ENCODE results near the gene FAM170B. TPM values are rescaled to one million over a fixed set of nuclear protein-coding genes. Genes with fewer than 3 reads are reported as not detected.

FAM170B gene
- total and polyA plus RNA-seq, 2 experiments from 2014 or later, result not detected

- Histone ChIP-seq H3K4me2 (no peak overlapping the region), H2AFZ (no peak overlapping the region), H3K79me2 (replicated peaks; ENCODE audit: insufficient read depth) (no peaks in the 10 kb centered on the region), H4K20me1 (replicated peaks; ENCODE audit: insufficient read depth) (no peaks in the 10 kb centered on the region), H3K27ac (ENCODE audit: low read depth) (no peak overlapping the region), H3K36me3 (ENCODE audit: insufficient read depth) (no peaks in the 10 kb centered on the region), H3K4me1 (ENCODE audit: insufficient read depth) (no peaks in the 10 kb centered on the region), H3K4me3 (no peak overlapping the region), H3K9me2 (ENCODE audit: insufficient read depth) (no peaks in the 10 kb centered on the region), H3K27me3 (ENCODE audit: insufficient read depth) (no peaks in the 10 kb centered on the region), H3F3A (replicated peaks; ENCODE audit: low read depth) (no peaks in the 10 kb centered on the region)
- peaks cover 4% of the 10 kb centered on the region; the same call in 2 of the 3 replicates for H3K4me1 Mint-ChIP-seq
- H3K36me3 Mint-ChIP-seq (ENCODE audit: low read depth), result peaks cover 8% of the 10 kb centered on the region
- no peak overlapping the region for H3K27ac Mint-ChIP-seq
- no peak overlapping the region for H3K4me3 Mint-ChIP-seq
- peaks cover 3% of the 10 kb centered on the region for H3K27me3 Mint-ChIP-seq (ENCODE audit: insufficient read depth, low read depth, poor library complexity)
- no peak for ATAC-seq
- H3K9me3 Mint-ChIP-seq, result peaks cover 15% of the 10 kb centered on the region; the same call in 2 of the 3 replicates
- no peak for TF ChIP-seq STAT1 (IDR thresholded peaks at IDR 0.05; ENCODE audit: unreplicated experiment)
- no peak for DNase-seq (ENCODE audit: low spot score)
Observed at GRCh38 chr10:49090696-49091380, 43.0 kb downstream of the FAM170B start.

- peaks cover 3% of the 10 kb centered on the region for H3K27me3 Mint-ChIP-seq (ENCODE audit: insufficient read depth, low read depth, poor library complexity)
- H3K9me3 Mint-ChIP-seq, result peaks cover 15% of the 10 kb centered on the region; the same call in 2 of the 3 replicates
- no peaks in the 10 kb centered on the region for H3K27me3 ChIP-seq (ENCODE audit: insufficient read depth)
- no peak overlapping the region for H3K4me3 Mint-ChIP-seq
- no peaks in the 10 kb centered on the region for H3F3A ChIP-seq (replicated peaks; ENCODE audit: low read depth)
- H3K36me3 Mint-ChIP-seq (ENCODE audit: low read depth), result peaks cover 8% of the 10 kb centered on the region
- H3K27ac ChIP-seq (ENCODE audit: low read depth), result no peak overlapping the region
- no peaks in the 10 kb centered on the region for H3K79me2 ChIP-seq (replicated peaks; ENCODE audit: insufficient read depth)
- no peaks in the 10 kb centered on the region for H3K9me2 ChIP-seq (ENCODE audit: insufficient read depth)
- no peak overlapping the region for H3K27ac Mint-ChIP-seq
- DNase-seq (ENCODE audit: low spot score) (no peak), ATAC-seq (no peak)
- no peaks in the 10 kb centered on the region for H3K36me3 ChIP-seq (ENCODE audit: insufficient read depth)
- H3K4me2 ChIP-seq, result no peak overlapping the region
- no peaks in the 10 kb centered on the region for H3K4me1 ChIP-seq (ENCODE audit: insufficient read depth)
- peaks cover 4% of the 10 kb centered on the region; the same call in 2 of the 3 replicates for H3K4me1 Mint-ChIP-seq
- no peaks in the 10 kb centered on the region for H4K20me1 ChIP-seq (replicated peaks; ENCODE audit: insufficient read depth)
- H3K4me3 ChIP-seq, result no peak overlapping the region
- H2AFZ ChIP-seq, result no peak overlapping the region
- TF ChIP-seq ZNF331 (CRISPR knock-in tag; IDR thresholded peaks at IDR 0.05; ENCODE audit: low read depth) (no peak), ZNF114 (CRISPR knock-in tag; IDR thresholded peaks at IDR 0.05) (no peak), EZH2phosphoT487 (IDR thresholded peaks at IDR 0.05; ENCODE audit: unreplicated experiment) (no peak), CTCF (conservative IDR thresholded peaks at IDR 0.05; ENCODE audit: low read depth in 2 of 2) (no peak), JUNB (IDR thresholded peaks at IDR 0.05; ENCODE audit: unreplicated experiment) (no peak), REST (IDR thresholded peaks at IDR 0.05; ENCODE audit: unreplicated experiment) (no peak), NANOG (IDR thresholded peaks at IDR 0.05; ENCODE audit: borderline replicate concordance) (no peak), STAT1 (IDR thresholded peaks at IDR 0.05; ENCODE audit: unreplicated experiment) (no peak), ZNF462 (CRISPR knock-in tag; IDR thresholded peaks at IDR 0.05) (no peak)
Observed at GRCh38 chr10:49090189-49090575, 43.6 kb downstream of the FAM170B start.
